Measurements from ENCODE around the gene UNC5A.

DNA sequence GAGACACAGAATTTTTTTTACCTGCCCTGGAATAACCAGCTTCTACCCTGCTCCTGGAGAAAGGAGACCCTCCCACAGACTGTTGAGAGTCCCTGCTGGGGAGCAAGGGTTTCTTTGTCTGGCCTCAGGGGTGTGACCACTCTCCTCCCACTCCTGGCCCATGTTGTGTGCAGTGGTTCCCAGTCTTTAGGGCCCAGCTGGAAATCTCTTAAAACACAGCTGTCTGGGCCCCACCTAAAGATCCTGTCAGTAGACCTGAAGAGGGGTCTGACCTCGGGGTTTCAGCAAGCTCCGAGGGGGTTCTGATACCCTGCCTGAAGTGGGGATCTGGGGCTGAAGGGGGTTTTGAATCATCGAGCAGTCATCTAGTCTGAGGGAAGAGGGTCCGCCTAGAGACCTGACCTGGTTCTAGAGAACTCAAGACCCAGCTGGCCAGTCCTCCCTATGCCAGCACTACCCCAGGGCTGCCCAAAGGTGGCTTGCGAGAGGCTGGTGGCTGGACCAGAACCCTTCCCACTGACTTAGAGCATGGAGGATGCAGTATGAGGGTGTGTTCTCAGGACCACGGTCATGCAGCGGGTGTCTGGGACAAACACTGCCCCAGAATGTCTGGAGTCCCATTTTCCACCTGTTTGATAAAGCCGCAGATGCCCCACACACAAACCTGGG lies 8.1 kb upstream of the UNC5A start:
- TF ChIP-seq EP300 (IDR thresholded peaks at IDR 0.05; ENCODE audit: borderline replicate concordance) = no peak
- no peak for TF ChIP-seq CEBPB (IDR thresholded peaks at IDR 0.05)
- TF ChIP-seq NFIC (IDR thresholded peaks at IDR 0.05) = no peak
- no peak for TF ChIP-seq RAD21 (IDR thresholded peaks at IDR 0.05; ENCODE audit: low read depth)
- no peak for TF ChIP-seq YY1 (IDR thresholded peaks at IDR 0.05; ENCODE audit: low read depth)
- no peak for TF ChIP-seq TAF1 (IDR thresholded peaks at IDR 0.05; ENCODE audit: low read depth)
- no peak for TF ChIP-seq EGR1 (IDR thresholded peaks at IDR 0.05)
- TF ChIP-seq, protein P1, sequence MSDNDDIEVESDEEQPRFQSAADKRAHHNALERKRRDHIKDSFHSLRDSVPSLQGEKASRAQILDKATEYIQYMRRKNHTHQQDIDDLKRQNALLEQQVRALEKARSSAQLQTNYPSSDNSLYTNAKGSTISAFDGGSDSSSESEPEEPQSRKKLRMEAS (IDR thresholded peaks at IDR 0.05) = no peak
- TF ChIP-seq, protein P2, sequence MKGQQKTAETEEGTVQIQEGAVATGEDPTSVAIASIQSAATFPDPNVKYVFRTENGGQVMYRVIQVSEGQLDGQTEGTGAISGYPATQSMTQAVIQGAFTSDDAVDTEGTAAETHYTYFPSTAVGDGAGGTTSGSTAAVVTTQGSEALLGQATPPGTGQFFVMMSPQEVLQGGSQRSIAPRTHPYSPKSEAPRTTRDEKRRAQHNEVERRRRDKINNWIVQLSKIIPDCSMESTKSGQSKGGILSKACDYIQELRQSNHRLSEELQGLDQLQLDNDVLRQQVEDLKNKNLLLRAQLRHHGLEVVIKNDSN (IDR thresholded peaks at IDR 0.05) = no peak
- TF ChIP-seq, protein P3, sequence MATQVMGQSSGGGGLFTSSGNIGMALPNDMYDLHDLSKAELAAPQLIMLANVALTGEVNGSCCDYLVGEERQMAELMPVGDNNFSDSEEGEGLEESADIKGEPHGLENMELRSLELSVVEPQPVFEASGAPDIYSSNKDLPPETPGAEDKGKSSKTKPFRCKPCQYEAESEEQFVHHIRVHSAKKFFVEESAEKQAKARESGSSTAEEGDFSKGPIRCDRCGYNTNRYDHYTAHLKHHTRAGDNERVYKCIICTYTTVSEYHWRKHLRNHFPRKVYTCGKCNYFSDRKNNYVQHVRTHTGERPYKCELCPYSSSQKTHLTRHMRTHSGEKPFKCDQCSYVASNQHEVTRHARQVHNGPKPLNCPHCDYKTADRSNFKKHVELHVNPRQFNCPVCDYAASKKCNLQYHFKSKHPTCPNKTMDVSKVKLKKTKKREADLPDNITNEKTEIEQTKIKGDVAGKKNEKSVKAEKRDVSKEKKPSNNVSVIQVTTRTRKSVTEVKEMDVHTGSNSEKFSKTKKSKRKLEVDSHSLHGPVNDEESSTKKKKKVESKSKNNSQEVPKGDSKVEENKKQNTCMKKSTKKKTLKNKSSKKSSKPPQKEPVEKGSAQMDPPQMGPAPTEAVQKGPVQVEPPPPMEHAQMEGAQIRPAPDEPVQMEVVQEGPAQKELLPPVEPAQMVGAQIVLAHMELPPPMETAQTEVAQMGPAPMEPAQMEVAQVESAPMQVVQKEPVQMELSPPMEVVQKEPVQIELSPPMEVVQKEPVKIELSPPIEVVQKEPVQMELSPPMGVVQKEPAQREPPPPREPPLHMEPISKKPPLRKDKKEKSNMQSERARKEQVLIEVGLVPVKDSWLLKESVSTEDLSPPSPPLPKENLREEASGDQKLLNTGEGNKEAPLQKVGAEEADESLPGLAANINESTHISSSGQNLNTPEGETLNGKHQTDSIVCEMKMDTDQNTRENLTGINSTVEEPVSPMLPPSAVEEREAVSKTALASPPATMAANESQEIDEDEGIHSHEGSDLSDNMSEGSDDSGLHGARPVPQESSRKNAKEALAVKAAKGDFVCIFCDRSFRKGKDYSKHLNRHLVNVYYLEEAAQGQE (IDR thresholded peaks at IDR 0.05; ENCODE audit: low read depth) = no peak
- no peak for TF ChIP-seq TEAD4 (IDR thresholded peaks at IDR 0.05)
- TF ChIP-seq ZBTB7A (IDR thresholded peaks at IDR 0.05; ENCODE audit: low read depth) = no peak
- no peak for TF ChIP-seq FOXM1 (IDR thresholded peaks at IDR 0.05; ENCODE audit: borderline replicate concordance, low read depth)
- TF ChIP-seq TCF12 (IDR thresholded peaks at IDR 0.05; ENCODE audit: low read depth) = no peak

Data from Ishikawa (cell line).